GM12864 (cell line): ENCODE measurements around the gene DYNC1H1.
A peak's percentile ranks its signal among the peaks of the same experiment; 100 is the strongest.

Experiments used
- DNase-seq: peaks from one replicate; pipeline ENCODE4 v3.0.0-alpha.2; 2011; ENCODE audit warnings: low read depth
- H3K4me3 ChIP-seq: 2 replicates; pipeline ENCODE4 v1.5.1; 2011; ENCODE audit warnings: mild to moderate bottlenecking, low read depth, low read length, control low read depth
- TF ChIP-seq, protein P1 (sequence below): IDR thresholded peaks from 2 replicates; pipeline ENCODE4 v1.5.1; 2011; ENCODE audit warnings: low read depth, mild to moderate bottlenecking, moderate library complexity, low read length, control low read depth, inconsistent platforms; ENCODE audit errors: missing control alignments

The DYNC1H1 gene

GRCh38 chr14:102088012-102088792 is 123.8 kb downstream of the DYNC1H1 start:
- H3K4me3 ChIP-seq, result peak overlapping the region; percentile 91
- no peak for DNase-seq
- TF ChIP-seq, protein P1, sequence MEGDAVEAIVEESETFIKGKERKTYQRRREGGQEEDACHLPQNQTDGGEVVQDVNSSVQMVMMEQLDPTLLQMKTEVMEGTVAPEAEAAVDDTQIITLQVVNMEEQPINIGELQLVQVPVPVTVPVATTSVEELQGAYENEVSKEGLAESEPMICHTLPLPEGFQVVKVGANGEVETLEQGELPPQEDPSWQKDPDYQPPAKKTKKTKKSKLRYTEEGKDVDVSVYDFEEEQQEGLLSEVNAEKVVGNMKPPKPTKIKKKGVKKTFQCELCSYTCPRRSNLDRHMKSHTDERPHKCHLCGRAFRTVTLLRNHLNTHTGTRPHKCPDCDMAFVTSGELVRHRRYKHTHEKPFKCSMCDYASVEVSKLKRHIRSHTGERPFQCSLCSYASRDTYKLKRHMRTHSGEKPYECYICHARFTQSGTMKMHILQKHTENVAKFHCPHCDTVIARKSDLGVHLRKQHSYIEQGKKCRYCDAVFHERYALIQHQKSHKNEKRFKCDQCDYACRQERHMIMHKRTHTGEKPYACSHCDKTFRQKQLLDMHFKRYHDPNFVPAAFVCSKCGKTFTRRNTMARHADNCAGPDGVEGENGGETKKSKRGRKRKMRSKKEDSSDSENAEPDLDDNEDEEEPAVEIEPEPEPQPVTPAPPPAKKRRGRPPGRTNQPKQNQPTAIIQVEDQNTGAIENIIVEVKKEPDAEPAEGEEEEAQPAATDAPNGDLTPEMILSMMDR, result no peak

DNA sequence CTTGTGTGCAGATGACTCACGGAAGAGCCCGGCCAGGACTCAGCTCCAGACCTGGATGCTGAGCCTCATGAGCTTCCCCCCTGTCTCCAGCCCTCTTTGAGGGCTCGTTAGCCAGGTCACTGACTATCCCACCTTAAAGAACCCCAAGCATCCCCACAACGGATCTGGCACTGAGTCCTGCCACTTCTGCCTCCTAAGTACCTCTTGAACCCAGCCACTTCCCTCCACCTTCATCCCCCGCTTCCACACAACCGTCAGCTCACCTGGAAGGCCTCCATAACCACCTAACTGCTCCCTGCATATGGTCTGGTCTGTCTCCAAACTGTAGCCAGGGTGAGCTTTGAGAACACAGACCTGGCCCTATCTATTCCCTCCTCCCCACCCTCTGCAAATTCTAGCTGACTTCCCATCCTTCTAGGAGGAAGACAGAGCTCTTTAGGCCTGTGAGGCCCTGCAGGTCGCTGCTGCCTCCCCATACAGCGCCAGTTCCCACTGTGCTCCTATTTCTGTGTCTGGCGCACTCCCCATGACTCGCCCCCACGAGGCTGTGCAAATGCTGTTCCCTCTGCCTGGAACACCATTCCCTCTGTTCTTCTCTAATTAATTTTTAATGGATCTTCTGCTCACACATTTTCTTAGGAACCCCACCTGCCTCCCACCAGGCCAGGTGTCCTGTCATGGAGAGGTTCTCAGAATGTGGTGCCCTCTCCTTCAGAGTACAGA is 125.4 kb downstream of the DYNC1H1 start:
- TF ChIP-seq, protein P1, result no peak
- no peak for DNase-seq
- no peak overlapping the region for H3K4me3 ChIP-seq

GRCh38 chr14:102090713-102091112 is 126.3 kb downstream of the DYNC1H1 start:
- H3K4me3 ChIP-seq, result no peak overlapping the region
- TF ChIP-seq, protein P1, result no peak
- no peak for DNase-seq

DNA sequence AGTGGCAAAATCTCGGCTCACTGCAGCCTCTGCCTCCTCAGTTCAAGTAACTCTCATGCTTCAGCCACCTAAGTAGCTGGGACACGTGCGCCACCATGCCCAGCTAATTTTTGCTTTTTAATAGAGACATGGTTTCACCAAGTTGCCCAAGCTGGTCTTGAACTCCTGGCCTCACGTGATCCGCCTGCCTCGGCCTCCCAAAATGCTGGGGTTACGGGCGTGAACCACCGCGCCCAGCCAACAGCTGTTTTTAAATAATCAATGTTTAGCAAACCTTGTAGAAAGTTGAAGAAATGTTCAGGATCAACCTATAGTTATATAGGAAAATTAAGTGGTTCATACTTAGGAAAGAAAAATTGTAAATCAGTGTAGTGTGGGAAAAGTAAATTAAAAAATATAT is 128.4 kb downstream of the DYNC1H1 start:
- TF ChIP-seq, protein P1, result no peak
- DNase-seq, result no peak
- no peak overlapping the region for H3K4me3 ChIP-seq

DNA sequence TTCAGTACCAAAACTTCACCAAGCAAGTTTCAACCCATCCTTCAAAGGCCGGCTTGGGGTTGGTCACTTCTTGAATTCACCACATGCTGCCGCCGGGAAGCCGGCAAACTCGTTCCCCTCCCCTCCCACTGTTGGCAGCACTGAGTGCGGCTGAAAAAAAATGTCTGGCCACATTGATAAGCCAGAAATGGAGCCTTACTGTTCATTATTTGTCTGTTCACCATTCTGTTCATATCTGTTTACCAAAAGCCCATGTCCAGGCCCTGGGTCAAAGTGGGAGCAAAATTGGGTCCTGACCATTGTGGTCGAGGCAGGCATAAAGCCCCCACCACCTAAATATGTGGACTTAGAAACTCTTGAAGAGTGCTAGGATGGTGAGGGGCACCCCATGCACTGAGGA is 129.7 kb downstream of the DYNC1H1 start:
- TF ChIP-seq, protein P1, result no peak
- DNase-seq, result no peak
- H3K4me3 ChIP-seq, result no peak overlapping the region

- TF ChIP-seq, protein P1, result no peak
- no peak overlapping the region for H3K4me3 ChIP-seq
- DNase-seq, result no peak
These were observed 131.0 kb downstream of the DYNC1H1 start for GRCh38 chr14:102095231-102095870.
